LNCaP clone FGC (cell line): Measurements from ENCODE around the gene ABLIM1.

ENCODE experiments used
- DNase-seq: peaks from one replicate; pipeline ENCODE4 v3.0.0-alpha.2; 2011; ENCODE audit warnings: low read depth
- H3K4me3 ChIP-seq: 2 replicates; pipeline ENCODE4 v1.5.1; 2011; ENCODE audit warnings: mild to moderate bottlenecking, low read depth, low read length, control low read depth
- CTCF ChIP-seq: IDR thresholded peaks from 2 replicates; pipeline ENCODE4 v1.5.1; 2012; ENCODE audit warnings: mild to moderate bottlenecking; ENCODE audit not compliant: control insufficient read depth, insufficient read depth; ENCODE audit errors: extremely low read depth

ABLIM1 gene

GRCh38 chr10:114680543-114681117 lies 22.6 kb upstream of the ABLIM1 start:
- DNase-seq, result no peak
- TF ChIP-seq CTCF, result no peak

GRCh38 chr10:114679552-114679951 lies 21.5 kb upstream of the ABLIM1 start:
- no peak for TF ChIP-seq CTCF
- DNase-seq, result no peak
- no peak overlapping the region for H3K4me3 ChIP-seq

More at GRCh38 chr10:114680543-114681117, 22.6 kb upstream of the ABLIM1 start:
- H3K4me3 ChIP-seq, result no peak overlapping the region

GRCh38 chr10:114678820-114679219 lies 20.7 kb upstream of the ABLIM1 start:
- DNase-seq, result no peak
- no peak overlapping the region for H3K4me3 ChIP-seq
- TF ChIP-seq CTCF, result no peak

- TF ChIP-seq CTCF, result no peak
- no peak for DNase-seq
- no peak overlapping the region for H3K4me3 ChIP-seq
These were observed 20.3 kb upstream of the ABLIM1 start for GRCh38 chr10:114678336-114678735.

GRCh38 chr10:114674346-114674745 lies 16.3 kb upstream of the ABLIM1 start:
- no peak for DNase-seq
- TF ChIP-seq CTCF, result no peak
- H3K4me3 ChIP-seq, result no peak overlapping the region

- TF ChIP-seq CTCF, result no peak
These were observed 11.6 kb upstream of the ABLIM1 start for GRCh38 chr10:114669648-114670047.

GRCh38 chr10:114668375-114669080 lies 10.5 kb upstream of the ABLIM1 start:
- H3K4me3 ChIP-seq, result no peak overlapping the region
- DNase-seq, result no peak
- no peak for TF ChIP-seq CTCF

More at GRCh38 chr10:114669648-114670047, 11.6 kb upstream of the ABLIM1 start:
- no peak overlapping the region for H3K4me3 ChIP-seq
- DNase-seq, result no peak
